ENCODE results near the gene CYP8B1. TPM values are rescaled to one million over a fixed set of nuclear protein-coding genes. Genes with fewer than 3 reads are reported as not detected.
A peak's percentile ranks its signal among the peaks of the same experiment; 100 is the strongest.

The CYP8B1 gene
- total RNA-seq, 3 donors from 2014 or later, result not detected

DNA sequence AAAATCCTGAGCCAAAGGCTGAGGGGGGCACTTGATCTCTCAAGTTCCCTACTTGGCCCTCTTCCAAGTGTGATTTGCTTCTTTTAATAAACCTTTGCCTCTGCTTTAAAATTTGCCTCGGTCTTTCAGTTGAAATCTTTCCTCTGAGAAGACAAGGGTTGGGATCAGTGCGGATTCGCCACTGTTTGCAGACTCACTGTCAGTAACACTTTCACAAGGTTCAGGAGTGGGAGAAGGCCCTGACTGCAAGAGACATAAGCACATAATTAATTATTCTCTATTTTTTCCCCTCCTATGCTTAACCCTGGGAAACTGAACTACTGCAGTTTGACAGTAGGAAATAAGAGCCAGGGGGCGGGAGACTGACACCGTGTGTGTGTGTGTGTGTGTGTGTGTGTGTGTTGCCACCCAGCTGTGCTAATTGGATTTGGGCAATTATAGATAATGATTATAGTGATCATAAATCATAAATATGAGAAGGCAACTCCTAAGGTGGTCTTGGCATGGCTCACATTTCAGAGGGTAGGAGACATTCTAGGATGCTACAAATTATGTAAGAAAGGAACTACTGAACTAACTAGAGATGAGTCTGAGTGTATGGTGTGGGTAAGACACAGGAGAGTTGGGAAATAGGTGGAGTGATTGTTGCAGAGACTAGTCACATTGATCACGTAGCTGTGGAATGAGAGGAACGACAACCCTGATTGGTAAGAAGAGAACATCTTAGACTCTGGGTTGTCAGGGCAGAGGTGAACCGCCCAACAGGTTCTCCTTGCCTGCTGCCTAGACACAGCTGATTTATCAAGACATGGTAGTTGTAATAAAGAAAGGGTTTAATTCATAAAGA is 24.8 kb upstream of the CYP8B1 start:
- Histone ChIP-seq H3K36me3 (ENCODE audit: low read depth) (no peaks in the 10 kb centered on the region), H3K9me3 (no peaks in the 10 kb centered on the region), H3K4me3 (no peak overlapping the region), H3K4me1 (ENCODE audit: low read depth) (no peaks in the 10 kb centered on the region)
- intact Hi-C loops (cut with DNase I, micrococcal nuclease), result no loop called here
- ATAC-seq (no peak), DNase-seq (no peak)
- TF ChIP-seq, protein P1, sequence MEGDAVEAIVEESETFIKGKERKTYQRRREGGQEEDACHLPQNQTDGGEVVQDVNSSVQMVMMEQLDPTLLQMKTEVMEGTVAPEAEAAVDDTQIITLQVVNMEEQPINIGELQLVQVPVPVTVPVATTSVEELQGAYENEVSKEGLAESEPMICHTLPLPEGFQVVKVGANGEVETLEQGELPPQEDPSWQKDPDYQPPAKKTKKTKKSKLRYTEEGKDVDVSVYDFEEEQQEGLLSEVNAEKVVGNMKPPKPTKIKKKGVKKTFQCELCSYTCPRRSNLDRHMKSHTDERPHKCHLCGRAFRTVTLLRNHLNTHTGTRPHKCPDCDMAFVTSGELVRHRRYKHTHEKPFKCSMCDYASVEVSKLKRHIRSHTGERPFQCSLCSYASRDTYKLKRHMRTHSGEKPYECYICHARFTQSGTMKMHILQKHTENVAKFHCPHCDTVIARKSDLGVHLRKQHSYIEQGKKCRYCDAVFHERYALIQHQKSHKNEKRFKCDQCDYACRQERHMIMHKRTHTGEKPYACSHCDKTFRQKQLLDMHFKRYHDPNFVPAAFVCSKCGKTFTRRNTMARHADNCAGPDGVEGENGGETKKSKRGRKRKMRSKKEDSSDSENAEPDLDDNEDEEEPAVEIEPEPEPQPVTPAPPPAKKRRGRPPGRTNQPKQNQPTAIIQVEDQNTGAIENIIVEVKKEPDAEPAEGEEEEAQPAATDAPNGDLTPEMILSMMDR (IDR thresholded peaks at IDR 0.05), result no peak

DNA sequence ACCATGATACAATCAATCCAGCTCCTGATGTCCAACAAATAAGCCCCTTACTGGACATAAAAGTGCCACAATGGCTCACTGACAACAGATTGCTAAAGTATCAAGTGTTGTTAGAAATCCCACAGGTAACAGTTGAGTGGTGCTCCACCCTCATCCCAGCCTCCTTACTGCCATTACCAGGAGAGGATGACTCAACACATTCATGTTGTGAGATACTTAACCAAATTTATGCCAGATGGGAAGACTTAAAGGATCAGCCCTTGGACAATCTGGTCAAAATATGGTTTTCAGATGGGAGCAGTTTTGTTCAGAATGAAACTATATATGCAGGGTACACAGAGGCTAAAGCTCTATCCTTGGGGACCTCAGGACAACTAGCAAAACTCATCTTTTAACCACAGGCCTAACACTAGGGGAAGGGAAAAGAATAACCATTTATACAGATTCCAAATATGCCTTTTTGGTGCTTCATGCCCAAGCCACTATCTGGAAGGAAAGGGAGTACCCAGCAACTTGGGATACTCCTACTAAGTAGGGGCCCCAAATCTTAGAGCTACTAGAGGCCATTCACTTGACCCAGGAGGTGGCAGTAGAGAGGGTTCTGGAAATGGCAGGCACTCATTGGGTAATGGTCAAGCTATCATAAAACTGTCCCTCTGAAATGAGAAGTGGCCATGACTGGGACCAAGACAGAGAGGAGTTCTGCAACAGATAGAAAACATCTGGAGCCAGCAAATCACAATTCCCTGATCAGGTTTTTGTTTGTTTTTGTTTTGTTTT is 23.4 kb upstream of the CYP8B1 start:
- H3K36me3 ChIP-seq (ENCODE audit: low read depth), result no peaks in the 10 kb centered on the region
- no peak overlapping the region for H3K4me3 ChIP-seq
- no peaks in the 10 kb centered on the region for H3K4me1 ChIP-seq (ENCODE audit: low read depth)
- H3K9me3 ChIP-seq, result no peaks in the 10 kb centered on the region
- DNase-seq (no peak), ATAC-seq (no peak)
- intact Hi-C loops (cut with DNase I, micrococcal nuclease), result no loop called here
- TF ChIP-seq, protein P1 (IDR thresholded peaks at IDR 0.05), result no peak

DNA sequence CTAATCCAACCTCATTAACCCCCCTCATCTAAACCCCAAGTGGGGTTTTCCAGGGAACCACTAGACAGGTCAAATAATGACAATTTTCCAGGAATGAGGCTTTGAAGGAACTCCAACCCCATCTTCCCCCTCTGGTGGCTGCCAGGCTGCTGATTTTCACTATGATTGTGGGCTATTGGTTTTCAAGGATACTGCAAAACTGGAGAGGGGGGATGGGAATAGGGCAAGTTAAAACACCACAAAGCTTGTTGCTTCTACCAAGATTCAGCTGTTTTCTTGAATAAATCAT is 19.8 kb upstream of the CYP8B1 start:
- intact Hi-C loops (cut with DNase I, micrococcal nuclease), result no loop called here
- no peak for DNase-seq
- Histone ChIP-seq H3K4me1 (ENCODE audit: low read depth) (no peaks in the 10 kb centered on the region), H3K9me3 (no peaks in the 10 kb centered on the region), H3K4me3 (no peak overlapping the region), H3K36me3 (ENCODE audit: low read depth) (no peaks in the 10 kb centered on the region)
- ATAC-seq, result no peak
- TF ChIP-seq, protein P1 (IDR thresholded peaks at IDR 0.05), result no peak

DNA sequence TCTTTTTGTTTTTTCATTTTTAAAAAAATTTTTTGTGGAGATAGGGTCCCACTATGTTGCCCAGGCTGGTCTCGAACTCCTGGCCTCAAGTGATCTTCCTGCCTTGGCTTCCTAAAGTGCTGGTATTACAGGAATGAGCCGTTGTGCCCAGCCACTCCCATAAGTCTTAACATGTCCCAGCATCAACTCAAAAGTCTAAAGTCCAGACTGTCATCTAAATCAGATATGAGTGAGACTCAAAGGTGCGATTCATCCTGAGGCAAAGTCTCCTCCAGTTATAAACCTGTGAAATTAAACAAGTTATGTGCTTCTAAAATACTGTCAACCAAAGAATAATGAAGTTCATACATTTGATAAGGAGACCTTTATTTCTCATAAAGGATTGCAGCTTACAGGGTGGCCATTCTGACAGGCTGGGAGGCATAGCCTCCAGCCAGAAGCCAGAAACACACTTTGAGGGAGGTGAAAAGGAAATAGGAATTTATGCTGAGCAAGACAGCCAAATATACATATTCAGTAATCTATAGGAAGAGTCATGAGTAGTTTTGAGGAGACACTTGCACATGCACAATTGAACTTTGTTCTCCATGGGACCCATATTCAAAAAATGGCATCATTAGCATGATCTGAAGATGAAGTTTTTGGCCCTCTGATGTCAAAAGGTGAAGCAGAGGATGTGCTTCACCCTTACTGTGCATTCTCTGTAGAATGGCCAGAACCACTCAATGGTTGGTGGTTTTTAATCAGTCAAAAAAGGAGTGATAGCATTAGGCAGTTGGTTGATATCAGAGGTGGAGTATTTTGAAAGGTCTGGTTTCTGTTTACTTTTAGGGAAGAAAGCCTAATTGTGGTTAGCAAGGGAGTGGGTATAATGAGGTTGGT is 19.3 kb upstream of the CYP8B1 start:
- peak in 1 of 3 donors; percentile 19 for DNase-seq
- ATAC-seq, result peak; percentile 65
- H3K4me3 ChIP-seq, result no peak overlapping the region
- intact Hi-C loops (cut with DNase I, micrococcal nuclease), result no loop called here
- H3K36me3 ChIP-seq (ENCODE audit: low read depth), result no peaks in the 10 kb centered on the region
- TF ChIP-seq, protein P1 (IDR thresholded peaks at IDR 0.05), result no peak
- no peaks in the 10 kb centered on the region for H3K9me3 ChIP-seq
- H3K4me1 ChIP-seq (ENCODE audit: low read depth), result no peaks in the 10 kb centered on the region

DNA sequence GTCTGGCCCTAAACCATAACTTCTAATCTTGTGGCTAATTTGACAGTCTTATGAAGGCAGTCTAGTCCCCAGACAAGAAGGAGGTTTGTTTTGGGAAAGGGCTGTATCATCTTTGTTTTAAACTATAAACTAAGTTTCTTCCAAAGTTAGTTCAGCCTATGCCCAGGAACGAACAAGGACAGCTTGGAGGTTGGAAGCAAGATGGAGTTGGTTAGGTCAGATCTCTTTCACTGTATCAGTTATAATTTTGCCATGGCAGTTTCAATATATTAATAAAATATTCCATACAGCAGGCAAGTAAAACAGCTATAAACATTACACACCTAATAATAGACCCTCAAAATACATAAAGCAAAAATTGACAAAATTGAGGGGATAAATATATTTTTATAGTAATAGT is 17.1 kb upstream of the CYP8B1 start:
- ATAC-seq (no peak), DNase-seq (no peak)
- intact Hi-C loops (cut with DNase I, micrococcal nuclease), result no loop called here
- Histone ChIP-seq H3K4me1 (ENCODE audit: low read depth) (no peaks in the 10 kb centered on the region), H3K9me3 (no peaks in the 10 kb centered on the region), H3K36me3 (ENCODE audit: low read depth) (no peaks in the 10 kb centered on the region), H3K4me3 (no peak overlapping the region)
- TF ChIP-seq, protein P1 (IDR thresholded peaks at IDR 0.05), result no peak

Data from mucosa of descending colon (tissue), 3 donors.